Heart left ventricle (tissue), 16 donors: Measurements from ENCODE around the gene CSNK1E. TPM values are rescaled to one million over a fixed set of nuclear protein-coding genes. Genes with fewer than 3 reads are reported as not detected.
"Not testable (repeated sequence)": the region's sequence is repeated elsewhere in the genome, so short reads cannot be mapped to it uniquely, and the experiment has no call there.

Experiments
- ATAC-seq, 4 donors: fragments of 200-7000 bp; cut with Tn5 transposase; one replicate each; pipeline ENCODE4 v1.9.1; 2020 to 2022; ENCODE audit warnings: moderate library complexity in 4 of 4, mild to moderate bottlenecking in 3 of 4, moderate number of reproducible peaks in 1 of 4
- DNase-seq, 5 donors: peaks; one replicate each; pipeline ENCODE4 v3.0.0-alpha.2; 2020
- H3K27ac ChIP-seq, 12 donors: fragments of 200-600 bp; sonication (generic) in 4 of 12; one replicate each; pipeline versions ENCODE4 v1.5.0 to v1.8.0; 2016 to 2022; ENCODE audit warnings: mild to moderate bottlenecking in 2 of 12
- H3K27me3 ChIP-seq, 9 donors: fragments of 200-600 bp; sonication (generic) in 2 of 9; one replicate each; pipeline versions ENCODE4 v1.5.1 to v1.8.0; 2016 to 2022; ENCODE audit warnings: mild to moderate bottlenecking in 3 of 9
- H3K36me3 ChIP-seq, 9 donors: fragments of 200-600 bp; sonication (generic) in 2 of 9; one replicate each; pipeline versions ENCODE4 v1.5.0 to v1.8.0; 2018 to 2022; ENCODE audit warnings: mild to moderate bottlenecking in 2 of 9
- H3K4me1 ChIP-seq, 12 donors: fragments of 200-600 bp; sonication (generic) in 4 of 12; one replicate each; pipeline versions ENCODE4 v1.5.0 to v1.8.0; 2016 to 2022; ENCODE audit warnings: mild to moderate bottlenecking in 3 of 12
- H3K4me3 ChIP-seq, 12 donors: fragments of 200-600 bp; sonication (generic) in 4 of 12; one replicate each; pipeline versions ENCODE4 v1.5.0 to v1.8.0; 2017 to 2022; ENCODE audit warnings: mild to moderate bottlenecking in 9 of 12, moderate library complexity in 4 of 12
- H3K9me3 ChIP-seq, 12 donors: fragments of 200-600 bp; sonication (generic) in 4 of 12; one replicate each; pipeline versions ENCODE4 v1.5.0 to v1.8.0; 2016 to 2022; ENCODE audit warnings: mild to moderate bottlenecking in 1 of 12
- POLR2A ChIP-seq, 2 donors: fragments of 450-650 bp; IDR thresholded peaks; one replicate each; pipeline ENCODE4 v1.6.1; 2017; ENCODE audit warnings: antibody characterized with exemption in 2 of 2, mild to moderate bottlenecking in 2 of 2, moderate library complexity in 2 of 2
- WGBS, 4 donors: extraction: QIAGEN DNeasy Blood & Tissue Kit in 2 of 4; methylation state at CpG; one replicate each; pipeline versions ENCODE4 v1.1.5 to v1.1.7; 2013 to 2018; 5-methylcytosine and 5-hydroxymethylcytosine counted together
- intact Hi-C, 10 donors: fragments of 100-400 bp; cut with DNase I; formaldehyde crosslinking; loops; one replicate each; pipeline versions ENCODE4 v1.11.1 to v1.14.2; 2022
- long read RNA-seq, 3 donors: library from polyadenylated mRNA; unstranded; transcript quantifications; one replicate each; pipeline ENCODE4 v2.0.0, GENCODE V29; 2020 to 2021
- polyA plus RNA-seq, 2 donors: library from polyadenylated mRNA; stranded (reverse); fragments of 200-250 nt; gene quantifications; one replicate each; pipeline ENCODE4 v1.2.3, GENCODE V29; 2013
- total RNA-seq, 9 donors: library from RNA; depleted of rRNA in 2 of 9; stranded (reverse); fragments of >200 nt in 2 of 9; fragmentation: NEBNext Ultra II Directional in 3 of 9; extraction: Animal tissue kit (Norgen Biotek cat#: 25700) in 3 of 9; gene quantifications; one replicate each; pipeline versions ENCODE4 v1.1.0 to v1.2.4, GENCODE V29; 2016 to 2023
- TF ChIP-seq, protein P1 (sequence below), 12 donors: fragments of 200-600 bp; sonication (generic) in 4 of 12; IDR thresholded peaks; one replicate each; pipeline versions ENCODE4 v1.5.0 to v1.8.0; 2018 to 2022; ENCODE audit warnings: antibody characterized with exemption in 12 of 12, mild to moderate bottlenecking in 5 of 12
- donor health status: ischemic (EF 13 %, LVEDD 7.1; RV severe dilation, severe dysfunction).
- donor health status: healthy with polysubstance abuse.
- donor health status: DM: no; HTN: yes; CAD: no.
- donor health status: DM: no; HTN: no; CAD: no.
- donor health status: ischemic (EF 25% LVEDD 6.9; RV normal size, moderate dysfunction).
- donor health status: ischemic (EF 25% LVEDD 5.7; RV mildly dilated, moderate dysfunction).
- donor health status: healthy.
- donor health status: DM: yes; HTN: yes; CAD: no.
- donor health status: ischemic (EF 35%, LVEDD 5.7; RV mildly dilated, moderate dysfunction).
- donor health status: nonischemic (EF 11% LVEDD 7.7; RV severe dilation, severe dysfunction).
- donor health status: DM: yes; HTN: yes; CAD: no.
- donor health status: PGD.
- donor health status: ischemic (EF 29% LVEDD 5.4; RV normal size, mild dysfunction).
- donor health status: nonischemic (EF 23%, LVEDD 6.1; RV moderate dilation, normal function).

CSNK1E gene
- total RNA-seq (100 to 1,000 TPM in 1 of 9 donors, 10 to 100 TPM in 8; 59.7 to 117 (median 72.6) TPM), polyA plus RNA-seq (100 to 1,000 TPM in 1 of 2 donors, 10 to 100 TPM in 1; 64.8 to 125 TPM)
- long read RNA-seq, donor 1, transcript CSNK1E-203 (11 exons, 2,791 nt), result major isoform, 31 of 105 reads
- long read RNA-seq, donor 1, partial matches to known transcripts, result 15 of 105 reads
- long read RNA-seq, donor 1, other reads (novel, unspliced or antisense), result 50 of 105 reads
- long read RNA-seq, donor 2, transcript CSNK1E-210 (4 exons, 787 nt), result major isoform, 5 of 53 reads
- long read RNA-seq, donor 2, partial matches to known transcripts, result 40 of 53 reads
- long read RNA-seq, donor 2, other reads (novel, unspliced or antisense), result 7 of 53 reads
- long read RNA-seq, donor 3, transcript CSNK1E-203 (11 exons, 2,791 nt), result major isoform, 27 of 73 reads
- long read RNA-seq, donor 3, partial matches to known transcripts, result 15 of 73 reads
- long read RNA-seq, donor 3, other reads (novel, unspliced or antisense), result 25 of 73 reads

DNA sequence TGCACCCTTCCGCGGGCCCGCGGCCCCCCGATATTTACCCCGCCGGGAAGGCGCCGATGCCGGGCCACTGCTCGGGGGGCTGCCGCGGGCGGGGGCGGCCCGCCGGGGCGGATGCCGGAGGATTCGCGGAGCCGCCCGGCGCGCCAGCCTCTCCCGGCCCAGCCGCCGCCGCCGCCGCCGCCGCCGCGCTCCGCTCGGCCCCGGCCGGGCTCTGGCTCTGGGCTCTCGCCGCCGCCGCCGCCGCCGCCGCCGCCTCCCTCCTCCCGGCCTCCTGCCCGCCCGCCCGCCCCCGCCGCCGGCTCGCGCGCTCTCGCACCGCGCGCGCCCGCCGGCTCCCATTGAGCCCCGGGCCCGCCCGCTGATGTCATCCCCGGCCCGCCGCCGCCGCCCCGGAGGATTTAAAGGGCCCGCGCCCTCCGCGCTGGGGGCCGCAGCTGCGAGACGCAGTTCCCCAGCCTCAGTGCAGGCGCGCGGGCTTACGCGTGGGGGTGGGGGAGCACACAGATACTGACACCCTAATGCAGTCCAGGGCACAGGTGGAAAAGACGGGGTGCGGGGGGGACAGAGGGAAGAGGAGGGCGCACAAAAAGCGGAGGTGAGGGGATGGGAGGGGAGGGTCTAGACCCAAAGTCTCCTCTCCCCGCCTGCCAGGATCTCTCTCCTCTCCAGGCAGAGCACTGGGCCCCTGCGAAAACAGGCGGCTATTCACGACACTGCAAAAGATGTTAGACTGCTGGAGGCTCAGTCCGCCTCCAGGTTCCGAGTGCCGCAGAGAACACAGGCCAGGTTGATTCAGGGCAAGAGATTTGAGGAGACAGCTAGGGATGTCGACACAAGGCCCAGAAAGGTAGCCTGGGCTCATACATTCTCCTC is at the start of gene CSNK1E:
Gene CSNK1E, minus strand, starts transcription at position 312 of the 873 bp plus-strand sequence. CDS start 3,276 bp downstream, outside the sequence.
- no peaks in the 10 kb centered on the region for H3K9me3 ChIP-seq
- no peaks in the 10 kb centered on the region for H3K27me3 ChIP-seq
- 1 to 3% (median 1%) methylated on average over 21 to 98 of the region's 98 CpGs for WGBS, 4 donors
- peak within 1 kb of the TSS; percentile 52 to 98 (median 84) for H3K4me3 ChIP-seq
- peak; percentile 86 to 91 (median 88) for DNase-seq
- H3K4me1 ChIP-seq, result peaks cover 10 to 56% (median 44%) of the 10 kb centered on the region in 12 donors
- TF ChIP-seq, protein P1, sequence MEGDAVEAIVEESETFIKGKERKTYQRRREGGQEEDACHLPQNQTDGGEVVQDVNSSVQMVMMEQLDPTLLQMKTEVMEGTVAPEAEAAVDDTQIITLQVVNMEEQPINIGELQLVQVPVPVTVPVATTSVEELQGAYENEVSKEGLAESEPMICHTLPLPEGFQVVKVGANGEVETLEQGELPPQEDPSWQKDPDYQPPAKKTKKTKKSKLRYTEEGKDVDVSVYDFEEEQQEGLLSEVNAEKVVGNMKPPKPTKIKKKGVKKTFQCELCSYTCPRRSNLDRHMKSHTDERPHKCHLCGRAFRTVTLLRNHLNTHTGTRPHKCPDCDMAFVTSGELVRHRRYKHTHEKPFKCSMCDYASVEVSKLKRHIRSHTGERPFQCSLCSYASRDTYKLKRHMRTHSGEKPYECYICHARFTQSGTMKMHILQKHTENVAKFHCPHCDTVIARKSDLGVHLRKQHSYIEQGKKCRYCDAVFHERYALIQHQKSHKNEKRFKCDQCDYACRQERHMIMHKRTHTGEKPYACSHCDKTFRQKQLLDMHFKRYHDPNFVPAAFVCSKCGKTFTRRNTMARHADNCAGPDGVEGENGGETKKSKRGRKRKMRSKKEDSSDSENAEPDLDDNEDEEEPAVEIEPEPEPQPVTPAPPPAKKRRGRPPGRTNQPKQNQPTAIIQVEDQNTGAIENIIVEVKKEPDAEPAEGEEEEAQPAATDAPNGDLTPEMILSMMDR (IDR thresholded peaks at IDR 0.05), result no peak
- peak in 1 of 2 donors; percentile 37 for TF ChIP-seq POLR2A (IDR thresholded peaks at IDR 0.05)
- ATAC-seq, result peak; percentile 35 to 77 (median 67)
- intact Hi-C loops, result loop anchor here in 4 of 10 donors (2.0 to 5.0 kb wide), 4 partner anchors 45 to 140 kb away; partner anchors contain the start of gene TMEM184B (in 4 of the 4)
- H3K36me3 ChIP-seq, result peaks cover 0 to 9% (median 7%) of the 10 kb centered on the region in 9 donors
- H3K27ac ChIP-seq, result peak within 1 kb of the TSS; percentile 95 to 100 (median 98)

DNA sequence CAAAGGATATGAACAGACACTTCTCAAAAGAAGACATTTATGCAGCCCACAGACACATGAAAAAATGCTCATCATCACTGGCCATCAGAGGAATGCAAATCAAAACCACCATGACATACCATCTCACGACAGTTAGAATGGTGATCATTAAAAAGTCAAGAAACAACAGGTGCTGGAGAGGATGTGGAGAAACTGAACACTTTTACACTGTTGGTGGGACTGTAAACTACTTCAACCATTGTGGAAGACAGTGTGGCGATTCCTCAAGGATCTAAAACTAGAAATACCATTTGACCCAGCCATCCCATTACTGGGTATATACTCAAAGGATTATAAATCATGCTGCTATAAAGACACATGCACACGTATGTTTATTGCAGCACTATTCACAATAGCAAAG is 48.6 kb upstream of the CSNK1E start:
- ATAC-seq, H3K27ac ChIP-seq, H3K9me3 ChIP-seq, intact Hi-C loops, H3K27me3 ChIP-seq, H3K4me3 ChIP-seq, DNase-seq: not testable (repeated sequence)
- peaks cover 0 to 13% (median 0%) of the 10 kb centered on the region in 12 donors for H3K4me1 ChIP-seq
- WGBS, 4 donors, result 91 to 98% (median 94%) methylated on average over 2 to 3 of the region's 3 CpGs
- H3K36me3 ChIP-seq, result peaks cover 0 to 29% (median 2%) of the 10 kb centered on the region in 9 donors

DNA sequence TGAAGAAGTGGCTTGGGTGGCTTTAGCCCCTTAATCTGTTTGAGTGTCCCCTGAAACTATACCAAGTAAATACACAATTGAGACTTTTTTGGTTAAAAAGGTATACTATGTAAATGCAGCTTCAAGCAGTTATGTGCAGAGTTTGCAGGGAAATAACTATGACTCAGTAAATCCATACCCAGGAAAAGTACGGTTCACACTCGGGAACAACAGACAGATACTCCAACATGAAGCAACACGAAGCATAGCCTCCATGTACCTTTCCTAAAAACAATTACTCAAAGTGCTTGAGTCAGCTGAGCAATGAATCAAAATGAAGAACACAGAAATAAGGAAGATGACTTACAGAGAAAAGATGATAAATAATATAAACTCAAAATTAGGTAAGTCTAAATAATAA is 47.9 kb upstream of the CSNK1E start:
- Histone ChIP-seq H3K36me3 (peaks cover 0 to 34% (median 2%) of the 10 kb centered on the region in 9 donors), H3K4me1 (peaks cover 0 to 13% (median 0%) of the 10 kb centered on the region in 12 donors)
- WGBS, 4 donors, result 94 to 98% (median 97%) methylated on average over 3 of the region's 3 CpGs
- H3K27me3 ChIP-seq, H3K9me3 ChIP-seq, ATAC-seq, intact Hi-C loops, DNase-seq, H3K4me3 ChIP-seq, H3K27ac ChIP-seq: not testable (repeated sequence)

DNA sequence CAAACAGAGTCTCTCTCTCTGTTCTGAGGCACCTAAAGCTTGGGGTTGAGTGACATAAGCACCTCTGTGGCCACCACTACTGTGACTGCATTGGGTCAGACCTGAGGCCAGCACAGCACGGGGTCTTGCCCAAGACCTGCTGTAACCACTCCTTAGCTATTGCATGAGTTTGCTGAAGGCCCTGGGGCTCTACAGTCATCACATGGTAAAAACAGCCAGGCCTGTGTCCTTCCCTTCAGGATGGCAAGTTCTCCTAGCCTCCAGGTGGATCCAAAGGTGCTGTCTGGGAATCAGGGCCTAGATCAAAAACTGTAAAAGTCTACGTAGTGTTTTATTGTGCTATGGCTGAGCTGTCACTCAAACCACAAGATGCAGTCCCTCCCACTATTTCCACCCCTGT is 43.3 kb upstream of the CSNK1E start:
- 89 to 98% (median 94%) methylated on average over 1 to 2 of the region's 2 CpGs for WGBS, 4 donors
- H3K27ac ChIP-seq, ATAC-seq, H3K4me3 ChIP-seq, intact Hi-C loops, H3K27me3 ChIP-seq, H3K9me3 ChIP-seq, DNase-seq, H3K4me1 ChIP-seq: not testable (repeated sequence)
- H3K36me3 ChIP-seq, result peaks cover 0 to 55% (median 6%) of the 10 kb centered on the region in 9 donors

DNA sequence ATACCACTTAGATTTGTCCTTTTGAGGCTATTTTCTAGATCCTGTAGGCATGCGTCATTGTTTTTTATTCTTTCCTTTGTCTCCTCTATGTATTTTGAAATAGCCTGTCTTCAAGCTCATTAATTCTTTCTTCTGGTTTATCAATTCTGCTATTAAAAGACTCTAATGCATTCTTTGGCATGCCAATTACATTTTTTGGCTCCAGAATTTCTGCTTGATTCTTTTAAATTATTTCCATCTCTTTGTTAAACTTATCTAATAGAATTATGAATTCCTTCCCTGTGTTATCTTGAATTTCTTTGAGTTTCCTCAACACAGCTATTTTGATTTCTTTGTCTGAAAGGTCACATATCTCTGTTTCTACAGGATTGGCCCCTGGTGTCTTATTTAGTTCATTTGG is 42.6 kb upstream of the CSNK1E start:
- ATAC-seq, H3K27ac ChIP-seq, H3K9me3 ChIP-seq, H3K27me3 ChIP-seq, DNase-seq, H3K4me1 ChIP-seq, H3K4me3 ChIP-seq: not testable (repeated sequence)
- intact Hi-C loops, result loop anchor here in 5 of 10 donors (10.0 kb wide), 3 partner anchors 55 to 305 kb away; partner anchors contain the start of gene PICK1 (in 3 of the 5)
- H3K36me3 ChIP-seq, result peaks cover 0 to 59% (median 9%) of the 10 kb centered on the region in 9 donors
- WGBS, 4 donors, result 82 to 100% (median 93%) methylated on average over 1 of the region's 1 CpG

DNA sequence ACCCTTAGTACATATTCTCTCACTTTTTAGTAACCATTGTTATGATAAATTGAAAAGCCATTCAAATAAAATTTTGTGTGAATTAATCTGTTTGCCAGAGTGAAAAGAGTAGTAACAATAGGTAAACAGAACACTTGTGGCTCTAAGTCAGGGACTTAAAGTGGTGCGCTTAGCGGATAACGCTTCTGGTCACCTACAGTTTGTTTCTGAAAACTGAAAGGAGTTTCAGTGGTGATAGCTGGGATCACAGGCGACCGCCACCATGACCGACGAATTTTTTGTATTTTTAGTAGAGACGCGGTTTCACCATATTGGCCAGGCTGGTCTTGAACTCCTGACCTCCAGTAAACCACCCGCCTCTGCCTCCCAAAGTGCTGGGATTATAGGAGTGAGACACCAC is 40.7 kb upstream of the CSNK1E start:
- 82 to 93% (median 91%) methylated on average over 10 of the region's 10 CpGs for WGBS, 4 donors
- not testable (repeated sequence) for H3K27ac ChIP-seq, H3K4me1 ChIP-seq, H3K27me3 ChIP-seq, H3K4me3 ChIP-seq, DNase-seq, H3K9me3 ChIP-seq, ATAC-seq
- intact Hi-C loops, result loop anchor here in 5 of 10 donors (10.0 kb wide), 3 partner anchors 53 to 303 kb away; partner anchors contain the start of gene PICK1 (in 3 of the 5)
- peaks cover 0 to 69% (median 17%) of the 10 kb centered on the region in 9 donors for H3K36me3 ChIP-seq
